HG02588 (cell line): ENCODE data around the gene ARHGEF26.

Experiments used
- ATAC-seq: cut with Tn5 transposase; IDR thresholded peaks from one replicate; pipeline ENCODE4 v1.9.1; 2021; ENCODE audit warnings: mild to moderate bottlenecking, moderate library complexity; ENCODE audit not compliant: unreplicated experiment

The ARHGEF26 gene

GRCh38 chr3:154152741-154153140, 31.6 kb downstream of the ARHGEF26 start:
- ATAC-seq = no peak

- no peak for ATAC-seq
These were observed 35.3 kb downstream of the ARHGEF26 start for GRCh38 chr3:154156530-154156929.

GRCh38 chr3:154161806-154162205, 40.6 kb downstream of the ARHGEF26 start:
- ATAC-seq = no peak

GRCh38 chr3:154164387-154164786, 43.2 kb downstream of the ARHGEF26 start:
- no peak for ATAC-seq

GRCh38 chr3:154168998-154169795, 48.0 kb downstream of the ARHGEF26 start:
- ATAC-seq = peak; percentile 91

- no peak for ATAC-seq
These were observed 48.6 kb downstream of the ARHGEF26 start for GRCh38 chr3:154169796-154170110.

GRCh38 chr3:154170300-154170699, 49.1 kb downstream of the ARHGEF26 start:
- no peak for ATAC-seq

- ATAC-seq = no peak
These were observed 53.9 kb downstream of the ARHGEF26 start for GRCh38 chr3:154175041-154175440.

- no peak for ATAC-seq
These were observed 54.8 kb downstream of the ARHGEF26 start for GRCh38 chr3:154176036-154176435.

- no peak for ATAC-seq
These were observed 56.2 kb downstream of the ARHGEF26 start for GRCh38 chr3:154177406-154177805.

GRCh38 chr3:154178172-154178571, 57.0 kb downstream of the ARHGEF26 start:
- no peak for ATAC-seq

GRCh38 chr3:154180836-154181691, 59.9 kb downstream of the ARHGEF26 start:
- ATAC-seq = no peak

- ATAC-seq = no peak
These were observed 61.2 kb downstream of the ARHGEF26 start for GRCh38 chr3:154182322-154182922.

GRCh38 chr3:154182975-154183374, 61.8 kb downstream of the ARHGEF26 start:
- no peak for ATAC-seq

GRCh38 chr3:154184582-154184981, 63.4 kb downstream of the ARHGEF26 start:
- no peak for ATAC-seq

GRCh38 chr3:154188437-154188836, 67.2 kb downstream of the ARHGEF26 start:
- no peak for ATAC-seq

GRCh38 chr3:154188846-154189245, 67.7 kb downstream of the ARHGEF26 start:
- no peak for ATAC-seq

- ATAC-seq = no peak
These were observed 70.3 kb downstream of the ARHGEF26 start for GRCh38 chr3:154191520-154191919.

- no peak for ATAC-seq
These were observed 71.0 kb downstream of the ARHGEF26 start for GRCh38 chr3:154192225-154192624.

GRCh38 chr3:154193000-154193615, 71.9 kb downstream of the ARHGEF26 start:
- no peak for ATAC-seq

- no peak for ATAC-seq
These were observed 73.7 kb downstream of the ARHGEF26 start for GRCh38 chr3:154194877-154195276.
